DOHH2 (cell line): ENCODE measurements around the gene LIF.

ENCODE experiments used
- CTCF ChIP-seq: fragments of 200-600 bp; sonication (generic); IDR thresholded peaks from one replicate; pipeline ENCODE4 v1.5.1; 2014; ENCODE audit warnings: antibody characterized with exemption, mild to moderate bottlenecking, low read depth, low read length; ENCODE audit not compliant: poor library complexity, severe bottlenecking
- EZH2phosphoT487 ChIP-seq: fragments of 200-600 bp; sonication (generic); IDR thresholded peaks from 2 replicates; pipeline ENCODE4 v1.6.1; 2017; ENCODE audit warnings: borderline replicate concordance, mild to moderate bottlenecking, antibody characterized with exemption, low read length, moderate library complexity, mixed read lengths

DNA sequence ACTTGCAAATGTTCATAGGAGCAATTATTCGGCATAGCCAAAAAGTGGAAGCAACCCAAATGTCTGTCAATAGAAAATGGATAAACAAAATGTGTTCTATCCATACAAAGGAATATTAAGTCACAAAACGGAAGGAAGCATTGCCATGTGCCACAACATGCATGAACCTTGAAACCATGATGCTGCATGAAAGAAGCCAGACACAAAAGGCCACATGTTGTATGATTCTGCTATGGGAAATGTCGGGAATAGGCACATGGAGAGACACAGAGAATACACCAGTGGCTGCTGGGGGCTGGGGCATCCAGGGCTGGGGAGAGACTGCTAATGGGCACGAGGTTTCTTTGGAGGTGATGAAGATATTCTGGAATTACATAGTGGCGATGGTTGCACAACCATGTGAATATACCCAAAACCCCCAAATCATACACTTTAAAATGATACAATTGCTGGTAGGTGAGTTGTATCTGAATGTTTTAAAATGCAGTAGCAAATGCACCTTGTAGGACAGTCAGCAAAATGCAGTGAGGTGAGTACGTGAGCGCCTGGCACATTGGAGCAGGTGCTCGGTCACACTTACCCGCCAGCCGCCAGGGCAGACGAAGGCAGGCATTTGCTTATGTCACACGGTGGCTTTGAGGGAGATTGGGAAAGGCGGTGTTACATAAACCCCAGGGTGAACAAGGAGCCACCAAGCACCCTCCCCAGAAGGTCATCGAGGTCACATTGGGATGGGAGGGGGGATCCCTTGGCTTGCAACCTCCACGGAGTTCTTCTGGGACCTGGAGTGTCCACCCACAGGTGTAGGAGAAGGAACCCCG lies 26.4 kb upstream of the LIF start:
- no peak for TF ChIP-seq CTCF
- TF ChIP-seq EZH2phosphoT487: no peak
